Smooth muscle cell (in vitro differentiated cells): Measurements from ENCODE around the gene DIPK1A. TPM values are rescaled to one million over a fixed set of nuclear protein-coding genes. Genes with fewer than 3 reads are reported as not detected.

Experiments used
- DNase-seq: peaks from one replicate; lab custom pipeline; 2025; ENCODE audit not compliant: unreplicated experiment; lab: John Stamatoyannopoulos, UW
- H2AFZ ChIP-seq: fragments of 200-600 bp; sonication (generic); 2 replicates; pipeline ENCODE4 v1.6.0; 2016; ENCODE audit warnings: antibody characterized with exemption, low read depth, mild to moderate bottlenecking
- H3F3A ChIP-seq: fragments of 200-600 bp; sonication (generic); 2 replicates; pipeline ENCODE4 v1.6.0; 2017; ENCODE audit warnings: antibody characterized with exemption, low read depth
- H3K27ac ChIP-seq: fragments of 200-600 bp; sonication (generic); 2 replicates; pipeline ENCODE4 v1.5.1; 2016; ENCODE audit warnings: low read depth, mild to moderate bottlenecking
- H3K27me3 ChIP-seq: fragments of 200-600 bp; sonication (generic); 2 replicates; pipeline ENCODE4 v1.6.1; 2016; ENCODE audit warnings: low read depth, mild to moderate bottlenecking
- H3K36me3 ChIP-seq: fragments of 200-600 bp; sonication (generic); 2 replicates; pipeline ENCODE4 v1.5.1; 2016; ENCODE audit warnings: low read depth
- H3K4me1 ChIP-seq: fragments of 200-600 bp; sonication (generic); 2 replicates; pipeline ENCODE4 v1.5.1; 2016; ENCODE audit warnings: low read depth
- H3K4me2 ChIP-seq: fragments of 200-600 bp; sonication (generic); 2 replicates; pipeline ENCODE4 v1.6.0; 2016; ENCODE audit warnings: mild to moderate bottlenecking
- H3K4me3 ChIP-seq: fragments of 200-600 bp; sonication (generic); 2 replicates; pipeline ENCODE4 v1.5.1; 2016; ENCODE audit warnings: mild to moderate bottlenecking
- H3K79me2 ChIP-seq: fragments of 200-600 bp; sonication (generic); 2 replicates; pipeline ENCODE4 v1.6.0; 2016; ENCODE audit warnings: low read depth, mild to moderate bottlenecking
- H3K9ac ChIP-seq: fragments of 200-600 bp; sonication (generic); 2 replicates; pipeline ENCODE4 v1.6.0; 2016; ENCODE audit warnings: low read depth
- H3K9me3 ChIP-seq: fragments of 200-600 bp; sonication (generic); replicated peaks from 2 replicates; pipeline ENCODE4 v1.5.1; 2016; ENCODE audit warnings: low read depth
- H4K20me1 ChIP-seq: fragments of 200-600 bp; sonication (generic); 2 replicates; pipeline ENCODE4 v1.6.0; 2016; ENCODE audit warnings: low read depth
- WGBS: methylation state at CpG from one replicate; pipeline ENCODE4 v1.1.7; 2016; ENCODE audit warnings: low lambda C conversion rate; 5-methylcytosine and 5-hydroxymethylcytosine counted together
- polyA plus RNA-seq: library from polyadenylated mRNA; unstranded; fragments of >200 nt; fragmentation: Nextera tagmentation; extraction: Ambion mirVana; gene quantifications from 2 replicates; pipeline ENCODE4 v1.2.1, GENCODE V29; 2016
- total RNA-seq: library from RNA; depleted of rRNA; stranded (reverse); fragments of >200 nt; gene quantifications from 2 replicates; pipeline ENCODE4 v1.2.3, GENCODE V29; 2014
- TF ChIP-seq, protein P1 (sequence below): fragments of 200-600 bp; sonication (generic); IDR thresholded peaks from 2 replicates; pipeline ENCODE4 v1.5.1; 2017; ENCODE audit warnings: borderline replicate concordance, mild to moderate bottlenecking, antibody characterized with exemption; ENCODE audit not compliant: insufficient read depth, poor library complexity, severe bottlenecking

DIPK1A gene
- total and polyA plus RNA-seq, 2 experiments from 2014 or later = 7.3 to 8.3 TPM

DNA sequence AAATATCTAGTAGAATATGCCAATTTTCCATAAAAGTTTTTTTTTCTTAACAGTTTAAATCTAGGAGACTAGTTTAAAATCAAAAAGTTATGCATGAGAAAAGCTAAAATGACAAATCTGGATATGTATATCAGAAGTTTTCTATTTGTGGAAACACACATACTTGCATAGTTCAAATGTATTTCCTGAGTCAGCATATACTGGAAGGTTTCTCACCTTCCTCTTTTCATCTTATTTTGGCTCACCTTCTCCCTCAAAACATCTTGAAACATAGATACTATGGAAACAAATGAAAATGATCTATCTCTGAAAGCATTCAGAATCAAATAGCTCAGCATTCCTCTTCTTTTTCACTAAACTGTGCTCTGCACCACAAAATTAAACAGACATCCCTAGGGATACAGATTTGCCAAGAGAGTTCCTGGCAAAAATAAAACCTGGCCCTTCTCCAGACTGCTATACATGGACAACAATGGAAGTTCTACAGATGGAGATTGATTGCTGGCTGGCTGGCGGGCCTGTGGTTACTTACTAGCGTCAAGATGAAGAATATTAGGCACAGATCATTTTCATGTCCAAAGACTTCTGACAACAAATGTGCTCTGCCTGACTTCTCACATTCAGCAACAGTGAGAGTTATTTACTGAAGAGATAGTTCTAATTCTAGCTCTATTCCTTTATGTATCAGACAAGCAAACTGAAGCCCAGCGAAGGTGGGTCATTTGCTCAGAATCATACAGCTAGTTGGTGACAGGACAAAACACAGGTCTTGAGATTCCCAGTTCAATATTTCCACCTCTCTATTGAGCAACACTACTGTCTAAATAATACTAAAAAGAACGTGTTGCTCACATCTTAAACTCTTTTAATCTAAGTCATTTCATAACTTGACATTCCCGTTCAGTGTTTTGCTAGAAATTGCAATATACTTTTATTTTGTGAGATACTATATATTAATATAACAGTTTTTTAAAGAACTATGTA, 26.6 kb downstream of the DIPK1A start:
- Histone ChIP-seq H3K9ac (no peak overlapping the region), H3K27ac (no peak overlapping the region), H3K9me3 (no peaks in the 10 kb centered on the region), H3K4me2 (no peak overlapping the region), H3K79me2 (no peaks in the 10 kb centered on the region), H3K4me1 (no peaks in the 10 kb centered on the region), H3K36me3 (no peaks in the 10 kb centered on the region), H3K4me3 (no peak overlapping the region), H2AFZ (no peak overlapping the region), H3K27me3 (no peaks in the 10 kb centered on the region), H4K20me1 (no peaks in the 10 kb centered on the region), H3F3A (no peaks in the 10 kb centered on the region)
- TF ChIP-seq, protein P1, sequence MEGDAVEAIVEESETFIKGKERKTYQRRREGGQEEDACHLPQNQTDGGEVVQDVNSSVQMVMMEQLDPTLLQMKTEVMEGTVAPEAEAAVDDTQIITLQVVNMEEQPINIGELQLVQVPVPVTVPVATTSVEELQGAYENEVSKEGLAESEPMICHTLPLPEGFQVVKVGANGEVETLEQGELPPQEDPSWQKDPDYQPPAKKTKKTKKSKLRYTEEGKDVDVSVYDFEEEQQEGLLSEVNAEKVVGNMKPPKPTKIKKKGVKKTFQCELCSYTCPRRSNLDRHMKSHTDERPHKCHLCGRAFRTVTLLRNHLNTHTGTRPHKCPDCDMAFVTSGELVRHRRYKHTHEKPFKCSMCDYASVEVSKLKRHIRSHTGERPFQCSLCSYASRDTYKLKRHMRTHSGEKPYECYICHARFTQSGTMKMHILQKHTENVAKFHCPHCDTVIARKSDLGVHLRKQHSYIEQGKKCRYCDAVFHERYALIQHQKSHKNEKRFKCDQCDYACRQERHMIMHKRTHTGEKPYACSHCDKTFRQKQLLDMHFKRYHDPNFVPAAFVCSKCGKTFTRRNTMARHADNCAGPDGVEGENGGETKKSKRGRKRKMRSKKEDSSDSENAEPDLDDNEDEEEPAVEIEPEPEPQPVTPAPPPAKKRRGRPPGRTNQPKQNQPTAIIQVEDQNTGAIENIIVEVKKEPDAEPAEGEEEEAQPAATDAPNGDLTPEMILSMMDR = no peak
- DNase-seq = no peak
- WGBS = 93% methylated on average over 5 of the region's 5 CpGs

DNA sequence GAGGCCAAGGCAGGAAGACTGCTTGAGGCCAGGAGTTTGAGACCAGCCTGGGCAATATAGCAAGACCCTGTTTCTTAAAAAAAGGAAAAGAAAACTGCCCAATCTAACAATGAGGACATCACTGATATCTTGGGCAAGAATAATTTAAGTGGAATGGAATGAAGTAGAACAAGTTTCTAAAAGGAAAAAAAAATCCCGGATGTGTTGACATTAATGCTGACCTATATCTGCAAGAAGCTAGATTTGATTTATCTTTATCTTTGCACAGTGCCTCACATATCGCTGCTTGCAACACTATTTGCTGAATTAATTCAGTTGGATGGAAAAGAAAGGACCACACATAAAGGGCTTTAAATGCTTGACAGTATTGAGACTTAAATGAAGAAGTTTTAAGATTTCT, 27.8 kb downstream of the DIPK1A start:
- Histone ChIP-seq H4K20me1 (no peaks in the 10 kb centered on the region), H3K4me1 (no peaks in the 10 kb centered on the region), H3K9me3 (no peaks in the 10 kb centered on the region), H3F3A (no peaks in the 10 kb centered on the region), H3K9ac (no peak overlapping the region), H3K27ac (no peak overlapping the region), H3K79me2 (no peaks in the 10 kb centered on the region), H3K27me3 (no peaks in the 10 kb centered on the region), H2AFZ (no peak overlapping the region), H3K4me2 (no peak overlapping the region), H3K36me3 (no peaks in the 10 kb centered on the region), H3K4me3 (no peak overlapping the region)
- TF ChIP-seq, protein P1 = no peak
- no peak for DNase-seq
- WGBS = 74% methylated on average over 2 of the region's 2 CpGs

DNA sequence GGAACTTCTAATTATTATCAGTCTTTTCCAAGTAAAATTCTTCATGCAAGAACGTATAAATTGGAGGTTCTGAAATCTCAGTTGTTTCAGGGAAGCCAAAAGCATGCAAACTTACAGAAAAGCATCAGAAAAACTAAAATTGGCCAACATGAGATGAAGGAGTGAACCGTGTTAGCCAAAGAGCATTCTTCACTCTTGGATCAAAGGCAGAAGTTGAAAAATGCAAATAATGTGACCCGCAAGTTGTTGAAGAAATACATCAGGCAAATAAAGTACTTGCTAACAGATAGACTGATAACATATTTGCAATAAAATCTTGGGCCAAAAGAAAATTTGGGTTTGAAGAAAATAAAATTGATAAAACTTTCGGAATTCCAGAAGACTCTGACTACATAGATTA, 29.6 kb downstream of the DIPK1A start:
- WGBS = 78% methylated on average over 4 of the region's 4 CpGs
- no peaks in the 10 kb centered on the region for H3F3A ChIP-seq
- H2AFZ ChIP-seq = no peak overlapping the region
- H3K4me1 ChIP-seq = no peaks in the 10 kb centered on the region
- no peak for DNase-seq
- no peak overlapping the region for H3K4me3 ChIP-seq
- H3K36me3 ChIP-seq = no peaks in the 10 kb centered on the region
- no peak overlapping the region for H3K27ac ChIP-seq
- no peak overlapping the region for H3K9ac ChIP-seq
- H4K20me1 ChIP-seq = no peaks in the 10 kb centered on the region
- TF ChIP-seq, protein P1 = no peak
- H3K27me3 ChIP-seq = no peaks in the 10 kb centered on the region
- no peak overlapping the region for H3K4me2 ChIP-seq
- H3K79me2 ChIP-seq = no peaks in the 10 kb centered on the region
- no peaks in the 10 kb centered on the region for H3K9me3 ChIP-seq
